Endothelial cell (in vitro differentiated cells): ENCODE measurements around the gene FSCN2. TPM values are rescaled to one million over a fixed set of nuclear protein-coding genes. Genes with fewer than 3 reads are reported as not detected.
"Not testable (repeated sequence)": the region's sequence is repeated elsewhere in the genome, so short reads cannot be mapped to it uniquely, and the experiment has no call there.

ENCODE experiments used
- DNase-seq: peaks from one replicate; pipeline ENCODE4 v3.0.0; 2021; ENCODE audit warnings: low spot score
- H3K27ac Mint-ChIP-seq: one replicate; pipeline ENCODE4 v1.8.0; 2021; ENCODE audit warnings: mixed read lengths, inconsistent platforms; ENCODE audit not compliant: unreplicated experiment
- H3K27me3 Mint-ChIP-seq: one replicate; pipeline ENCODE4 v1.8.0; 2021; ENCODE audit warnings: mild to moderate bottlenecking, moderate library complexity, mixed read lengths, inconsistent platforms; ENCODE audit not compliant: unreplicated experiment
- H3K36me3 Mint-ChIP-seq: one replicate; pipeline ENCODE4 v1.8.0; 2021; ENCODE audit warnings: mild to moderate bottlenecking, low read depth, mixed read lengths, inconsistent platforms; ENCODE audit not compliant: unreplicated experiment
- H3K4me1 Mint-ChIP-seq: one replicate; pipeline ENCODE4 v1.8.0; 2021; ENCODE audit warnings: mild to moderate bottlenecking, mixed read lengths, inconsistent platforms; ENCODE audit not compliant: unreplicated experiment
- H3K4me3 Mint-ChIP-seq: one replicate; pipeline ENCODE4 v1.8.0; 2021; ENCODE audit warnings: mild to moderate bottlenecking, mixed read lengths, inconsistent platforms; ENCODE audit not compliant: unreplicated experiment
- H3K9me3 Mint-ChIP-seq: one replicate; pipeline ENCODE4 v1.8.0; 2021; ENCODE audit warnings: mixed read lengths, inconsistent platforms; ENCODE audit not compliant: unreplicated experiment
- CTCF ChIP-seq: fragments of 200-600 bp; sonication (generic); IDR thresholded peaks from one replicate; pipeline ENCODE4 v1.5.0; 2021; ENCODE audit warnings: antibody characterized with exemption; ENCODE audit not compliant: unreplicated experiment
- total RNA-seq: library from RNA; stranded (reverse); fragmentation: NEBNext Ultra II Directional; extraction: Animal tissue kit (Norgen Biotek cat#: 25700); gene quantifications from one replicate; pipeline ENCODE4 v1.2.1, GENCODE V29; 2021; ENCODE audit not compliant: unreplicated experiment

Gene FSCN2
- total RNA-seq, 1 donor from 2014 or later: 1.5 TPM

GRCh38 chr17:81528651-81529436 lies 667 bp downstream of the FSCN2 start:
- Mint-ChIP-seq H3K4me1 (no peaks in the 10 kb centered on the region), H3K9me3 (no peaks in the 10 kb centered on the region), H3K27ac (no peak overlapping the region), H3K27me3 (peaks cover 1% of the 10 kb centered on the region), H3K4me3 (no peak overlapping the region), H3K36me3 (no peaks in the 10 kb centered on the region)
- DNase-seq: no peak
- TF ChIP-seq CTCF: no peak

- no peak for TF ChIP-seq CTCF
- H3K27ac Mint-ChIP-seq: no peak overlapping the region
- DNase-seq: no peak
Observed at GRCh38 chr17:81529437-81529803, 1.2 kb downstream of the FSCN2 start.

GRCh38 chr17:81531013-81531412 lies 2.8 kb downstream of the FSCN2 start:
- H3K9me3 Mint-ChIP-seq, H3K4me1 Mint-ChIP-seq, H3K36me3 Mint-ChIP-seq, H3K4me3 Mint-ChIP-seq, DNase-seq, H3K27ac Mint-ChIP-seq, H3K27me3 Mint-ChIP-seq: not testable (repeated sequence)

More at GRCh38 chr17:81529437-81529803, 1.2 kb downstream of the FSCN2 start:
- Mint-ChIP-seq H3K36me3 (no peaks in the 10 kb centered on the region), H3K27me3 (peaks cover 1% of the 10 kb centered on the region), H3K4me1 (no peaks in the 10 kb centered on the region), H3K9me3 (no peaks in the 10 kb centered on the region), H3K4me3 (no peak overlapping the region)

- not testable (repeated sequence) for H3K9me3 Mint-ChIP-seq, H3K4me3 Mint-ChIP-seq, DNase-seq, H3K4me1 Mint-ChIP-seq, H3K27me3 Mint-ChIP-seq, H3K27ac Mint-ChIP-seq, H3K36me3 Mint-ChIP-seq
Observed at GRCh38 chr17:81531998-81532404, 3.8 kb downstream of the FSCN2 start.

GRCh38 chr17:81532490-81533287 lies 4.5 kb downstream of the FSCN2 start:
- peaks cover 7% of the 10 kb centered on the region for H3K27me3 Mint-ChIP-seq
- H3K27ac Mint-ChIP-seq: no peak overlapping the region
- H3K4me1 Mint-ChIP-seq: no peaks in the 10 kb centered on the region
- no peak for DNase-seq
- no peak for TF ChIP-seq CTCF
- no peaks in the 10 kb centered on the region for H3K9me3 Mint-ChIP-seq
- H3K36me3 Mint-ChIP-seq: no peaks in the 10 kb centered on the region
- no peak overlapping the region for H3K4me3 Mint-ChIP-seq
